HEK293T (cell line): ENCODE measurements around the gene ZBTB4.

Source experiments
- CTBP1 ChIP-seq: fragments of 450-650 bp; IDR thresholded peaks from 2 replicates; pipeline ENCODE4 v1.6.1; 2016; ENCODE audit warnings: borderline replicate concordance
- FOXK2 ChIP-seq: fragments of 450-650 bp; IDR thresholded peaks from 2 replicates; pipeline ENCODE4 v1.6.1; 2016; ENCODE audit warnings: mild to moderate bottlenecking
- FOXM1 ChIP-seq: fragments of 450-650 bp; IDR thresholded peaks from 2 replicates; pipeline ENCODE4 v1.6.1; 2017; ENCODE audit warnings: mild to moderate bottlenecking, borderline replicate concordance
- SP1 ChIP-seq: fragments of 450-650 bp; IDR thresholded peaks from 2 replicates; pipeline ENCODE4 v1.6.1; 2017
- SUZ12 ChIP-seq: fragments of 450-650 bp; IDR thresholded peaks from 2 replicates; pipeline ENCODE4 v1.6.1; 2016; ENCODE audit warnings: mild to moderate bottlenecking

- TF ChIP-seq SP1 (no peak), CTBP1 (no peak), SUZ12 (no peak), FOXM1 (no peak), FOXK2 (no peak)
Measured at GRCh38 chr17:7484919-7485377, 5.5 kb upstream of the ZBTB4 start.
